AML-193 (cell line): ENCODE results near the gene GPRC5D.

Source experiments
- DNase-seq, 2 experiments: peaks; one replicate each; lab custom pipeline; 2025; lab: John Stamatoyannopoulos, UW

Gene GPRC5D

GRCh38 chr12:12936983-12937491 lies 14.9 kb downstream of the GPRC5D start:
- no peak for DNase-seq

DNA sequence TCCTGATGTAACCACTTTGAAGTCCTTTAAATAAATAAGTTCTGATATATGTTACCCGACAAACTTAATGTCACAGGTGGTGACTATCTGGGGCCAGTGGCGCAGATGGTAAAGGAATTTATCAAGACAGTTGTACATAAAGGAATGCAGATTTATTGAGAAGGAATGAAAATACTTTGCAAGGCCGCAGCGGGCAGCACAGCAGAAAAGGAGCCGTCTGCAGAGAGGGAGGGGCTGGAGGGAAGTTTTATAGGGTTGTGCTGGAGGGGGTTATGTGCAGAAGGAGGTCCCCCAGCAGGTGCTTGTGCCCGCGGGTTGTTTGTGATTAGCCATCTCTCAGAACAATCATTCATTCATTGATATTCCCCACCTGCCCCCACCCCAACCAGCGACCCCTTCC lies 17.4 kb downstream of the GPRC5D start:
- DNase-seq = no peak

DNA sequence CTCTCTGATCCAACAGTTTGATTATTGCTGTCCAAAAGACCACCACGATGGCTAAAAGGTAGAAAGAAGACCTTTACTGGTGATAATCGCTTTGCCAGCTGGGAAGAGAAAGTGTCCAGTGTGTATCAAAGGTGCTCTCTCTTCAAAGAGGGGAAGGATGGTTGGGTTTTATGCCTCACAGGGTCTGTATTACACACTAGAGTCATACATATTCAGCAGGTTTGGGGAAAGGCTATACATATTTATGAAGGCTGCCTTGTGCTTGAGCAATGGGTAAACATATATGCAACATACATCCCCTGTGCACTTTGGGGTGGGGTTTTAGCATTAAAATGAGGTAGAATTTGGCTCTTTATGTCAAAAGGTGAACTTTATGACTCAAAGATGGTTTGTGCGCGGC lies 18.2 kb downstream of the GPRC5D start:
- no peak for DNase-seq

GRCh38 chr12:12930633-12931219 lies 21.2 kb downstream of the GPRC5D start:
- peak in 1 of 2 experiments; percentile 1 for DNase-seq

DNA sequence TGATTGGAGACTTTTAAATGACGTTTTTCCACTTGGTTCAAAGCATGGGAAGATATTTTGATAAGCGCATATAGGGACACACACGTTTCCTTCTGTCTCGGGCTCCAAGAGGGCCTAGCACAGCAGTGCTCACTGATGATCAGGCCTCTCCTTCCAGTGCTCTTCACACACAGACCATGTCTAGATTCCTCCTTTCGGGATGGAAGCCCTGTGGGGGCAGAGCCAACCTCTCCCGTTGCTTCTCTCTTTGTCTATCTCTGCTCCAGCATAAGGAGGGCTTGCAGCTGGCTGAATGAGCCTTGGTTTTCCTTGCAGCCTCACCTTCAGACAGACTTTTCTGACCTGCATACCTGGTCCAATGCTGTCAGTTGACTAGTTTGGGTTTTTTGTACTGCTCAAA lies 22.3 kb downstream of the GPRC5D start:
- DNase-seq = no peak

DNA sequence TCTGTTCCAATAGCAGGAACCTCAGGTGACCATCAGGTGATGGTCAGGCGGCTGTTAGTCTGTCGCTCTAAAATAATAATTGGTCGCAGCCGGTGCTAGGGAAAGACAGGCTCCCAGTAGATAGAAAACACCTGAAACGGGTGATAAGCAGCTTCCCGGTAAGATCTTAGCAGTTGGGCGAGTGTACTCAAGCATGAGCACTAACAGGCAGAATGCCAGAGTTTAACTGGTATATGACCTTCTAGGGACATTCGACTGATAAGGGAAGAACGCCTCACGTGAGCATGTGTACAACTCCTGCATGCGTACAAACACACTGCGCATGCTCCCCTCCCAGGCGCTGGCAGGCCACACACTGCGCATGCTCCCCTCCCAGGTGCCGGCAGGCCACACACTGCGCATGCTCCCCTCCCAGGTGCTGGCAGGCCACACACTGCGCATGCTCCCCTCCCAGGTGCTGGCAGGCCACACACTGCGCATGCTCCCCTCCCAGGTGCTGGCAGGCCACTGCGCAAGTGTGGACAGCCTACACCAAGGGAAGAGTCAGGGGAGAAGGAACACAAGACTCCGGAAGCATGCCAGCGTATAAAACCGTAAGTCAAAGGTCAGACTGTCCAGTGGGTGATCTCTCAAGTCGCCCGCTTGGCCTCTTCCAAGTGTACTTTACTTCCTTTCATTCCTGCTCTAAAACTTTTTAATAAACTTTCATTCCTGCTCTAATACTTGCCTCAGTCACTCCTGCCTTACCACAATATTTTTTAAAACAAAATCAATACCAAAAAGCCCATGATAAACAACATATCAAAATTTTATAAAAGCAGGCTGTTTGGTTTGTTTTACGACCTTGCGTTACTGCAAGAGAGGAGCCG lies 24.5 kb downstream of the GPRC5D start:
- no peak for DNase-seq

DNA sequence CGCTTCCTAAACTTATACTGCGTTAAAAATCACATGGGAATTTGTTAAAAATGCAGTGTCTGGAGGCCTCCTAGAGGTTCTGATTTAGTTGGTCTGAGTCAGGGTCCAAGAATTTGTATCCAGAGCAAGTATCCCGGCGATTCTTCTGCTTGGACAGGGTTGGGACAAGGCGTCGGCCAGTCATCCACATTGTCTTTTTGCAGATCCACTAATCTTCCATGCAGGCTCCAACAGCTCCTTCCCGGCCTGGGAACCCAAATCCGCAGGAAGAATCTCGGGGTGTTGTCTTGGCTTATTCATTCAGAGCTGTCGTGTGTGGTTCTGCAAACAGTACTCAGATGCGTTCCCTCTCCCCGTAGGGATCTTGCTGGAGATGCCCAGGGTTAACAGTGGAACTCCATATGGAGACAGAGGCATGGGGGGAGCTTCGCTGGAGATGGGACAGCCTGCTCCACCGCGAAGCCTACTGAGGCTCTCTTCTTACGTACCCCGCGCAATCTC lies 25.3 kb downstream of the GPRC5D start:
- DNase-seq = no peak

GRCh38 chr12:12925388-12925787 lies 26.6 kb downstream of the GPRC5D start:
- DNase-seq = no peak

- no peak for DNase-seq
Measured at GRCh38 chr12:12924169-12924568, 27.8 kb downstream of the GPRC5D start.

GRCh38 chr12:12922978-12923377 lies 29.0 kb downstream of the GPRC5D start:
- DNase-seq = no peak

- DNase-seq = no peak
Measured at GRCh38 chr12:12922191-12922616, 29.8 kb downstream of the GPRC5D start.

- DNase-seq = no peak
Measured at GRCh38 chr12:12919666-12920435, 32.1 kb downstream of the GPRC5D start.

- DNase-seq = no peak
Measured at GRCh38 chr12:12918781-12919389, 33.1 kb downstream of the GPRC5D start.

DNA sequence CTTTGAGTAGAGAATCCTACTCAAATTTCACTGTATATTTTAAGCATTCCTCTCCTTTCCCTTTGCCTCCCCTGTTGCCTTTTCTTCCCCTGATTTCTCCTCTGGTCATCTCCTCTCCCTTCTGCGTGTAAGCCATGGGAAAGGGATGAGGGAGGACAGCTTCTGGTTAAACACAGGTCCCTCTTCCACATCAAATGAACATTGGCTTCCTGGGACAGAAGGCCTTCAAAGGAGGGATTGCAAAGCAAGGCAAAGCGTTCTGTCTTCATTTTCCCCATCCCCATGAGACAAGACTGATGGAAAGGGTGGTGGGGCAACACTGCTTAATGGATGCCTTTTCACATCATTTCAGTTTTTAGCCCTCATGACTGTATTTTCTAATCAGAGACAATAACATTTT lies 34.5 kb downstream of the GPRC5D start:
- DNase-seq = no peak

GRCh38 chr12:12916135-12916944 lies 35.6 kb downstream of the GPRC5D start:
- DNase-seq = peak; percentile 61 to 67

GRCh38 chr12:12915656-12916055 lies 36.3 kb downstream of the GPRC5D start:
- DNase-seq = no peak

GRCh38 chr12:12912711-12913110 lies 39.3 kb downstream of the GPRC5D start:
- no peak for DNase-seq

DNA sequence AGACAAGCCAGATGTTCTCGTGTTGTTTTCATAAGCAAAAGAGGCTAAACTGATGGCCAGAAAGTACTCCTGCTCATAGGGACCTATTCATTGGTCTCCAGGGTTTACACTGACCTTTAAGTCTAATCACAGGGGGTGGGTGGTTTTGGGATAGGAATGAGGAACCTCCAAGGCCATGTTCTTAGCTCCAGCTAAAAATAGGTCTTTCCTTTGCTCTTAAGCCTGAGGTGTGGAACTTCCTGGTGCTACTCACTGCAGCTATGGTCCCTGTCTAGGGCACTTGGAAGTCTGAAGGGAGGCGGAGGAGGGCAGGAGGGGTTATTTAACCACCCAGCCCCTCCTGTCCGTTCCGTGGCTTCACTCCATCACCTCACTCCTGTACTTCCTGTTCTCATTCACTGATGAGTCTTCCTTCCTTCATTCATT lies 42.0 kb downstream of the GPRC5D start:
- DNase-seq = no peak

GRCh38 chr12:12909228-12909994 lies 42.6 kb downstream of the GPRC5D start:
- peak; percentile 39 to 64 for DNase-seq

DNA sequence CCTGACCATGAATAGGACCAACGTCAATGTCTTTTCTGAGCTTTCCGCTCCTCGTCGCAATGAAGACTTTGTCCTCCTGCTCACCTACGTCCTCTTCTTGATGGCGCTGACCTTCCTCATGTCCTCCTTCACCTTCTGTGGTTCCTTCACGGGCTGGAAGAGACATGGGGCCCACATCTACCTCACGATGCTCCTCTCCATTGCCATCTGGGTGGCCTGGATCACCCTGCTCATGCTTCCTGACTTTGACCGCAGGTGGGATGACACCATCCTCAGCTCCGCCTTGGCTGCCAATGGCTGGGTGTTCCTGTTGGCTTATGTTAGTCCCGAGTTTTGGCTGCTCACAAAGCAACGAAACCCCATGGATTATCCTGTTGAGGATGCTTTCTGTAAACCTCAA lies 43.3 kb downstream of the GPRC5D start:
- no peak for DNase-seq
